ENCODE results near the gene CLEC11A.
"Not testable (repeated sequence)": the region's sequence is repeated elsewhere in the genome, so short reads cannot be mapped to it uniquely, and the experiment has no call there.

Gene CLEC11A

GRCh38 chr19:50721441-50722137, 1.6 kb upstream of the CLEC11A start:
- no peak for DNase-seq (ENCODE audit: low read depth)

DNA sequence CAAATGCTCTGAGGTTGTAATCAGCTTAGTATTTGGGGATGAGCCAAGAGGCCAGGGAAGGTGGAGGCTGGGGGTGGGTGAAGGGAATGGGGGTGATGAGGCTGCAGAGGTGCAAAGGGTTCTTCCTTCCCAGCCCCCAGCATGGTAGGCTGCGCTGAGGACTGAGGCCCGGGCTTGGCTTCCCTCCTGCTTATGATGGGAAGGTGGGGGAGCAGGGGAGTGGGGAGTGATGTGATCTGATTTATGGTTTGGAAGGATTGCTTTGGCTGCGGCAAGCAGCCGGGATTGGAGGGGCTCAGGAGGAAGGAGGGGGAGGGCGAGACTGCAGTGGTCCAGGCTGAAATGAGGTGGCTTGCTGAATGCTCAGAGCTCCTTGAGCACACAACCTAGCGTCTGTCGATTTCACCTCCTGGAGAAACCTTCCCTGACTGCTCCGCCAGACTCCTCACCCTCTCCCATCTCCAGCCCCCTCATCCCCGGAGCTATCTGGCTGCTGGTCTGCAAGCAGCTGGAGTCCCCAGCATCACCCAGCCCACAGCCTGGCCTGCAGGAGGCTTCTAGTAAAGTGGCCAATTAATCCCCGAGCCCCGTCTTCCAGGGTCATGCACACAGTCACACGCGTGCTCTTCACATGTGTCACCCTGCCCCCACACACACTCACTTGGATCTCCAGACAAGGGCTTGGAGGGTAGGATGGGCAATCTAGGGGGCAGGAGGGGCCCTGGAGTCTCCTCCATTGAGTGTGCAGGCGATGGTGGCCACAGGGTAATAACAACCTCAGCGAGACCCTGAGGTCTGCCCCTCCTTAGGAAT, 757 bp upstream of the CLEC11A start:
- DNase-seq (ENCODE audit: low read depth), result no peak

DNA sequence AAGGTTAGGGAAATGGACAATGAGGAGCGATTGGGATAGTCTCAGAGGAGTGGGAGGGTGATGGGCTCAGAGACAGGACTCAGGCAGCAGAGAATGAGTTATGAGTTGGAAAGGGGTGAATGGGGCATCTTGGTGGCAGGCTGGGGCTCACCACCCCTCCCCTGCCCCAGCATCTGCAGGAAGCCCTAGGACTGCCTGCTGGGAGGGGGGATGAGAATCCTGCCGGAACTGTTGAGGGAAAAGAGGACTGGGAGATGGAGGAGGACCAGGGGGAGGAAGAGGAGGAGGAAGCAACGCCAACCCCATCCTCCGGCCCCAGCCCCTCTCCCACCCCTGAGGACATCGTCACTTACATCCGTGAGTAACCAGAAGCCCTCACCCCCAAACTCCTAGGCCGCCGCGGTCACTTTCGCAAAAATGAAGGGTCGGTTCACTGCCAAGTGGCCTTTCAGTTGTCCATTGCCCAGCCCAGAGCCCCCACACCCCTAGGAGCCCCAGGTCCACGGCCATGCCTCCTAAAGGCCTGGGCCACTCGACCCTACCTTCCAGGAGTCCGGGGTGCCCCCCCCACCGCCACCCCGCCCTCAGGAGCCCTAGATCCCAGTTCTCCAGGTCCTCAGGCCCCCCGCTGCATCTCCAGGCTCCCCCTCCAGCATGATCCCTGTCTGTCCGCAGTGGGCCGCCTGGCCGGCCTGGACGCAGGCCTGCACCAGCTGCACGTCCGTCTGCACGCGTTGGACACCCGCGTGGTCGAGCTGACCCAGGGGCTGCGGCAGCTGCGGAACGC, 764 bp downstream of the CLEC11A start:
- no peak for DNase-seq (ENCODE audit: low read depth)

- DNase-seq (ENCODE audit: low read depth), result peak; percentile 60
Observed at GRCh38 chr19:50724522-50725217, 1.5 kb downstream of the CLEC11A start.

GRCh38 chr19:50725218-50725910, 2.2 kb downstream of the CLEC11A start:
- DNase-seq (ENCODE audit: low read depth), result no peak

- DNase-seq (ENCODE audit: low read depth), result no peak
Observed at GRCh38 chr19:50725911-50726230, 2.7 kb downstream of the CLEC11A start.

- no peak for DNase-seq (ENCODE audit: low read depth)
Observed at GRCh38 chr19:50728084-50728737, 5.0 kb downstream of the CLEC11A start.

GRCh38 chr19:50729894-50730293, 6.7 kb downstream of the CLEC11A start:
- DNase-seq (ENCODE audit: low read depth), result no peak

GRCh38 chr19:50735869-50736268, 12.7 kb downstream of the CLEC11A start:
- DNase-seq (ENCODE audit: low read depth), result no peak

DNA sequence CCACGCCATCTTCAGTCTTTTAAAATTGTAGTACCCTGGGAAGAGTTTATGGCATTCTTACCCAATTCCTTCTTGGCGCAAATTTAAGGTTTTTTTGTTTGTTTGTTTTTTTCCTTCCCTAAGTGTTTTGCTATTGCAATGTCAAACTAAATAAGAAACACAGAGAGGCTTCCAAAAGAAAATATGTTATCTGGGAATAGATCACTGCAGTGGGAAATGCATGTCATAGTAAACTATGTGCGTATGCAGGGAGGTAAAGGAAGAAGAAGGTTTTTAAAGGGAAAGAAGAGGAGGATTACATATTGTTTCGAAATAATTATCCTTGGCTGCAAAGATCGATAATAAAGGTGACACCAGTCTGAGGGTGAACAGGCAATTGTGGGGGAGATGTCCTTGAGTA, 13.2 kb downstream of the CLEC11A start:
- no peak for DNase-seq (ENCODE audit: low read depth)

DNA sequence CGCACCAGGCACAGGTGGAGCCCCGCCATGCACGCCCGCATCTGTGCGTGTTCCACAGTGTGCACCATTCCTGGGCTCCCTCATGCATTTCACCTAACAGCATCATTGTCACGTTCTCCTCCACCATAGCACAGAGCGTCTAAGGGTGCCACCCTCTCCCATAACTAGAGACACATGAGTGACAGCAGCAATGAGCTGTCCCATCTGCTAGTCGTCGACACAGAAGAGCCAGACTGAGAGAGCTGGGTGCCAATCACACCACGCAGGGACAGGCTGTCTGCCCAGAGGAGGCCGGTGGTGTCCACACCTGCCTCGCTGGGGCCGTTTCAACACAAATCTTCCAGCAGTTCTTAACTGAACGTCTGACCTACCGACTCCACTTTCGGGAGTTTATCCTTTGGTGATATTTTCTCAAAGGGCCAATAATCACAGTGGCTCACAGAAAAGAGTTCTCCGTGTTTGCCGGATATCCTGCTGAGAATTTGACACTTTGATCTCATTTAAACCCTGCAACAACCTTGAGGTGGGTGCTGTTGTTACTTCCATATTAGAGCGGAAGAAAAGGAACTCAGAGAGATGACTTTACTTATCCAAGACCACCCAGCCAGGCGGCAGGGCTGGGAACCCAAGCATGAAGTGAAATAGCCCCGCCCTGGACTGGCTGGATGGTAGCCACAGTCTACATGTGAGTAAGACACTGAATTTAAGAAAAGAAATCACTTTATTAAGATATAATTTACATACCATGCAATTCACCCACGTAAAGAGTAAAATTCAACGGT, 16.2 kb downstream of the CLEC11A start:
- DNase-seq (ENCODE audit: low read depth), result no peak

DNA sequence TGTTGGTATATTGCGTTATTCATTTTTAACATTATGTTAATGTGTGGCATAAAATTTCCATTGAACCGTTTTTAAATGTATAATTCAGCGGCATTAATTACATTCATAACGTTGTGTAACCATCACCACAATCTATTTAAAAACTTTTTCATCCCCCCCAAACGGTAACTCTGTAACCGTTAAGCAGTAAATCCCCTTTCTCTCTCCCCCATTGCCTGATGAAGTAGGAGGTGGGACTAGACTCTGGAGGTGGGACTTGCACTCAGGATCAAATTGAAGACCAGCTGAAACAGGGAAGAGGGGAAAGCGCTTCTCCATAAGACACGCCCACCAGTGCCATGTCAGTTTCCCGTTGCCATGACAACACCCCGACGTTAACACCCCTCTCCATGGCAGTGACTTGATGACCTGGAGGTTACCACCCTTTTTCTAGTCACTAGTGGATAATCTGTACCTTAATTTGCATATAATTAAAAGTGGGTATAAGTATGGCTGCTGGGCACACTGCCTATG, 16.8 kb downstream of the CLEC11A start:
- no peak for DNase-seq (ENCODE audit: low read depth)

DNA sequence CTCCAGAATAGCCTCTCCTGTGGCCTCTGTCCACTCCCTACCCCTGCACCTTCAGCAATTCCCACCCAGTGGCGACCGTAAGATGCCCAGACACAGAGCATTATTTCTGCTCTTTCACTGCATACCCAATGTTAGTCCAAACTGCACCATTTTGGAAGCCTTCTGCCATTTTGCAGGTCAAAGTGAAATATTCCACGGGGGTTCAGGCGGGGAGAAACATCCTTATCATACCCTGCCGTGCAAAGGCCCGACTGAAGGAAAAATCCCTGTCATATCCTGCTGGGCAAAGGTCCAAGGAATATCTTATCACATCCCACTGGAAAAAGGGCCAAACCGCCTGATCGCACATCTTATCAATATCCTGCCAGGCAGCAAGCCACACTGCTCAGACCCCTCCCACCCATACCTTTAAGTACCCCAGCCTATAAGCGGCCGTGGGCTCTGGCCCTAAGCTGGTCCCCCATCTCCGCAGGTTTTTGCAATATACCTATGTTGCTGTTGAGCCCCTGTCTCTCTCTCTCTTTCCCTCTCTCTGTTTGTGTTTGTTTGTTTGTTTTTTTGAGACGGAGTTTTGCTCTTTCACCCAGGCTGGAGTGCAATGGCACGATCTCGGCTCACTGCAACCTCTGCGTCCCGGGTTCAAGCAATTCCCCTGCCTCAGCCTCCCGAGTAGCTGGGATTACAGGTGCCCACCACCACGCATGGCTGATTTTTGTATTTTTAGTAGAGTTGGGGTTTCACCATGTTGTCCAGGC, 18.2 kb downstream of the CLEC11A start:
- DNase-seq (ENCODE audit: low read depth), result no peak

GRCh38 chr19:50743537-50743936, 20.4 kb downstream of the CLEC11A start:
- no peak for DNase-seq (ENCODE audit: low read depth)

GRCh38 chr19:50745221-50745620, 22.1 kb downstream of the CLEC11A start:
- no peak for DNase-seq (ENCODE audit: low read depth)

- not testable (repeated sequence) for DNase-seq (ENCODE audit: low read depth)
Observed at GRCh38 chr19:50747141-50747540, 24.0 kb downstream of the CLEC11A start.

DNA sequence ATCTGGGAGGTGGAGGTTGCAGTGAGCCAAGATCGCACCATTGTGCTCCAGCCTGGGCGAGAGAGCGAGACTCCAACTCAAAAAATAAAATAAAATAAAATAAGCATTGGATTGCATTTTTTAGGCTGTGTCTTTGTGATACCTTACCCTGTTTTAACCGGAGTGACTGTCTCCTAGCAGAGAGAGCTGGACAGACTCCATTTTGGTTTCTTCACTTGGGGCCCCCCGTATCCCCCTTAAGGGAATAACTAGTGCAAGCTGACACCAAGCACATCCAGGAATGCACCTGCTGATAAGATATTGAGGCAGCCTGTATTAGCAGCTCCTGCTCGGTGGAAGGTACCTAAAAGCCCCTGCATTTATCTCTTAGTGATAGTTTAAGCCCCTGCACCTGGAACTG, 26.3 kb downstream of the CLEC11A start:
- DNase-seq (ENCODE audit: low read depth), result no peak

GRCh38 chr19:50750010-50750409, 26.8 kb downstream of the CLEC11A start:
- DNase-seq (ENCODE audit: low read depth), result no peak

DNA sequence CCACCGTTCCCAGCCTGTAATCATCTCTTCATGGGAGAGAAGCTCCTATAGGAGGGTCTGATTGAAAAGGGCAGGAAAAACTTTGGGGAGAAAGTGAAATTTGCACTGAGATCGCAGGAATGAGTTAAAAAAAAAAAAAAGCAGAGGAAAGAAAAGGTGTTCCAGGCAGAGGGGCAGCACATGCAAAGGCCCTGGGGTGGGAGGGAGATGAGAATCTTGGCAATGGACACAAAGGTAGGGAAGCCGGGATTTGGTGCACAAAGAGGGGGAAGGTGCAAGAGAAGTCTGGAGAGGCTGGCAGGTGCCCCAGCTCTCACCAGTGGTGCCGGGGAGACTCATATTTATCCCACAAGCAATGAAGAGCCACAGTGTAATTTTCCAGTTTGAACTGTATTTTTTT, 30.7 kb downstream of the CLEC11A start:
- no peak for DNase-seq (ENCODE audit: low read depth)

All from activated T-helper 1 cell treated with Interleukin-2 at 50 U/mL for 16 hours (primary cell).